Lower leg skin (tissue), 3 donors: ENCODE data around the gene LCP1.

Source experiments
- POLR2A ChIP-seq, 2 donors: fragments of 450-650 bp; IDR thresholded peaks; one replicate each; pipeline ENCODE4 v1.6.1; 2016 to 2017; ENCODE audit warnings: antibody characterized with exemption in 2 of 2, mild to moderate bottlenecking in 1 of 2, moderate library complexity in 1 of 2
- TF ChIP-seq, protein P1 (sequence below), 3 donors: fragments of 450-650 bp; IDR thresholded peaks; one replicate each; pipeline ENCODE4 v1.5.1; 2016; ENCODE audit warnings: antibody characterized with exemption in 3 of 3, mild to moderate bottlenecking in 3 of 3, moderate library complexity in 2 of 3

DNA sequence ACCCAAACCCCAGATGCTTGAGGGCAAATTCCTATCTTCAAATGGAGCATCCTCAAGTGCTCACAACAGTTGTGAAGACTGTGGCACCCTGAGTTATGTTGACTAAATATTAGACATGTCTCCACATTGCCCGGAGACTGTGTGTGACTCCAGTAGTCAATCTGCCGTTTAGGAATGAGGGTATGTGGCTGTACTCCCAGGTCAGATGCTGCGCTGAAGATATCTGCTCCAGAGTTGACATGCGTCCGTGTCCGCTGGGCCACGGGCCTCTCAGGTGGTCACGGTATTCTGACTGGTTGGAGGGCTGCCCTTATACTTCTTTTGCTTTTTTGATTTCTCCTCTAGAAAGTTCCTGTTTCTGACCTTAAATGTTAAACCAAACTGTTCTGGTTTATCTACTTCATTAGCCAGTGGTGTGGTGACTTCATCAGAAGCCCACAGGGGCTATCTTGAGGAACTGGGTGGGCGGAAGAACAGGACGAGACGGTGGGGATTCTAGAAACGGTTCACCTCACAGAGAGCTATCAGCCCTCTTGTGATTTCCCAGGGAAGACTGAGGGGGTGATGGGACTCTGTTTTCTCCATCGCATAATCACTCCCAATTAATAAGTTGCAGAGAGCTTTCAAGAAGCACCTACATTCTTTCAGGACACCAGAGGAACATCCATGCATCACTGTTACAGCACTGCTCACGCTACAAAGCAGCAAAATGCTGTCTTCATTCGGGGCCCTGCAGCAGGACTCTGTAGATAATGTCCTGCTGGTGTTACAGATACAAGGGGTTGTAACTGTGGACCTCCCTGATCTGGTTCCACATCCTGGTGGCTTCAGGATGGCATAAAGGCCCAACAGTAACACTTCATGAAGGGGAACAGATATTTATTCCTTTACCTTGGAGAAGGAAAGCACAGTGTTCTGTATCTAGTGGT, 1.3 kb upstream of the LCP1 start:
- TF ChIP-seq, protein P1, sequence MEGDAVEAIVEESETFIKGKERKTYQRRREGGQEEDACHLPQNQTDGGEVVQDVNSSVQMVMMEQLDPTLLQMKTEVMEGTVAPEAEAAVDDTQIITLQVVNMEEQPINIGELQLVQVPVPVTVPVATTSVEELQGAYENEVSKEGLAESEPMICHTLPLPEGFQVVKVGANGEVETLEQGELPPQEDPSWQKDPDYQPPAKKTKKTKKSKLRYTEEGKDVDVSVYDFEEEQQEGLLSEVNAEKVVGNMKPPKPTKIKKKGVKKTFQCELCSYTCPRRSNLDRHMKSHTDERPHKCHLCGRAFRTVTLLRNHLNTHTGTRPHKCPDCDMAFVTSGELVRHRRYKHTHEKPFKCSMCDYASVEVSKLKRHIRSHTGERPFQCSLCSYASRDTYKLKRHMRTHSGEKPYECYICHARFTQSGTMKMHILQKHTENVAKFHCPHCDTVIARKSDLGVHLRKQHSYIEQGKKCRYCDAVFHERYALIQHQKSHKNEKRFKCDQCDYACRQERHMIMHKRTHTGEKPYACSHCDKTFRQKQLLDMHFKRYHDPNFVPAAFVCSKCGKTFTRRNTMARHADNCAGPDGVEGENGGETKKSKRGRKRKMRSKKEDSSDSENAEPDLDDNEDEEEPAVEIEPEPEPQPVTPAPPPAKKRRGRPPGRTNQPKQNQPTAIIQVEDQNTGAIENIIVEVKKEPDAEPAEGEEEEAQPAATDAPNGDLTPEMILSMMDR (IDR thresholded peaks at IDR 0.05): no peak
- TF ChIP-seq POLR2A (IDR thresholded peaks at IDR 0.05): no peak
